K562 (cell line): ENCODE results near the gene GOLGA2.

ENCODE experiments used
- EZH2 ChIP-seq: IDR thresholded peaks from 2 replicates; pipeline ENCODE4 v1.6.1; 2012; ENCODE audit warnings: low read depth, mild to moderate bottlenecking, inconsistent platforms, low read length, borderline replicate concordance
- PHF21A ChIP-seq: fragments of 450-650 bp; IDR thresholded peaks from 2 replicates; pipeline ENCODE4 v1.6.1; 2017; ENCODE audit warnings: low read depth, borderline replicate concordance
- ZNF165 ChIP-seq: fragments of 250-450 bp; sonication (Bioruptor Pico); IDR thresholded peaks from 2 replicates; pipeline ENCODE4 v1.4.0; 2020; ENCODE audit warnings: borderline replicate concordance

DNA sequence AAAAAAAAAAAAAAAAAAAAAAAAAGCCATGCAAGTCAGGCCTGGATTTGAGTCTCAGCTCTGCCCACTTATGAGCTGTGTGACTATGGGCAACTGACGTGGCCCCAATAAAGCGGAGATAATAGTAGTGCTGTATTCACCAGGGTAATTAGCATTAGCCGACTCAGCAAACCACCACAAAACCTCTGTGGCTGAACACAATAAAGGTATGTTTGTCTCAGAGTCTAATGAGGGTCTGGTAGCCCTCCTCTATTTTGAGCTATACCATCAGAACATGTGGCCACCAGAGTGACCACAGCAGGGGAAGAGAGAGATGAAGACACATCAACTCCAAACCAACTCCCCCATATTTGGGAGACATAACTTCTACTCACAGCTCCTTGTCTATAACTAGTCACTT, 16.2 kb upstream of the GOLGA2 start:
- TF ChIP-seq ZNF165 = no peak
- no peak for TF ChIP-seq EZH2
- no peak for TF ChIP-seq PHF21A
